Anterior cingulate cortex (tissue), 58 donors: ENCODE data around the gene PLIN5.

Experiments used
- DNase-seq, 58 donors: peaks; one replicate each; lab custom pipeline; 2025; lab: John Stamatoyannopoulos, UW

PLIN5 gene

GRCh38 chr19:4508698-4509097 lies 26.3 kb downstream of the PLIN5 start:
- DNase-seq, result no peak

- DNase-seq, result no peak
Observed at GRCh38 chr19:4507804-4508203, 27.2 kb downstream of the PLIN5 start.

DNA sequence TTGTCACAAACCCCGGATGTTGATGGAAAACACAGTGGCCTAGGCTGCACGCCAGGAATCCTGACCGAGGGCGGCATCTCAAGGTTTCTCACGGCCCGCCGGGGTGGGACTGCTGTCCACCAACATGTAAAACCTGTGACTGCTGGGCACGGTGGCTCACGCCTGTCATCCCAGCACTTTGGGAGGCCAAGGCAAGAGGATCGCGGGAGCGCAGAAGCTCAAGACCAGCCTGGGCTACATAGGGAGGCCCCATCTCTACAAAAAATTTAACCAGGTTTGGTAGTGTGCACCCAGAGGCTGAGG lies 27.9 kb downstream of the PLIN5 start:
- no peak for DNase-seq

GRCh38 chr19:4506449-4507149 lies 28.4 kb downstream of the PLIN5 start:
- DNase-seq, result no peak

DNA sequence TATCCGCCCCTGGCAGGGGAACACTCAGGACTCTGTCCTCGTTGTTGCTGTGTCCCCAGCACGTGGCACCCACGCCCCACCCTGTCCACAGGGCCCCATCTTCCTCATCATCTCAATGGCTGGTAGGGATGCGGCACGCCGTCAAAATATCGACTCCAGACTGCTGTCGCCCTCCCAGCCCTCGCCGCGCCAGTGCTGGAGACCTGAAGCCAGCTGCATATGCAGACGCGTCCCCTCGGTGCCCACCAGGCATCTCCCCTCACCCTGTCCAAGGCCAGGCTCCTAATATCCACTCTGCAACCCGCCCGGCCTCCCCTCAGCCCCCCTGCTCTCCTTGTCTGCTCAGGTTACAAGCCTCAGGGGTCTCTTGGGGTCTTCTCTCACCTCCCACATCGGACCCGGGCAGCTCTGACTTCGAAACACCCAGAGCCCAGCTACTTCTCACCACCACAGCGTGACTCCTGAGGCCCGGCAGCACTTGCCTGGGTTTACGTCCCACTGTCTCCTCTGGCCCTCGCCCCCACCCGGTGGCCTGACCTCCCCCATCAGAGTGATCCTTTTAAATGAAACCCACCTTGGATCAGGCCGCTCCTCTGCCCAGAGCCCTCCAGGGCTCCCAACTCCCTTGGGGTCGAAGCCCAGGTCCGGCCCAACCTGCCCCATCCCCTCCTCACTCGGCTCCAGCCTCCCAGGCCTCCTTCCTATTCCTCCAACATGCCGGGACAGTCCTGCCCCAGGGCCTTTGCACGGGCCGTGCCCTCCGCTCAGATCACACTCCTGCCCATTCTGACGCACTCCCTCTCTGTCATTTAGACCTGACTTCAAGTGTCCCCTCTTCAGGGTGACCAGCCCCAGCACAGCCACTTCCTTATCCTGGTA lies 29.2 kb downstream of the PLIN5 start:
- no peak for DNase-seq

- no peak for DNase-seq
Observed at GRCh38 chr19:4504891-4505569, 30.0 kb downstream of the PLIN5 start.

- DNase-seq, result peak in 34 of 58 donors; percentile 8 to 67 (median 34)
Observed at GRCh38 chr19:4504297-4504701, 30.7 kb downstream of the PLIN5 start.

DNA sequence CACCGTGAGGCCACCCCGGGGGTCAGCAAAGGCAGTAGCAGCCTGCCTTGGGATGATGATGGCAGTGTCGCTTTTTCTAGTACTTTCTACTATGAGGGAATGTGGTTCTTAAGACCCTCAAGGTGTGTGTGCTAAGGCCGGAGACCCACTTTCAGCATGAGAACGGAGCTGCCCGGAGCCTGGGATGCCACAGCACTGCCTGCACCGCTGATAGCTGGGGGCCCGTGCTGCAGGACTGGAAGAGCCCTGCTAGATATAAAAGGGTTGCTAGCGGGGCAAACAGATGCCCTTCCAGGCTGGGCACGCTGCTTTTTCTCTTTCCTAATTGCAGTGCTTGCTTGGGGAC lies 31.2 kb downstream of the PLIN5 start:
- DNase-seq, result no peak

DNA sequence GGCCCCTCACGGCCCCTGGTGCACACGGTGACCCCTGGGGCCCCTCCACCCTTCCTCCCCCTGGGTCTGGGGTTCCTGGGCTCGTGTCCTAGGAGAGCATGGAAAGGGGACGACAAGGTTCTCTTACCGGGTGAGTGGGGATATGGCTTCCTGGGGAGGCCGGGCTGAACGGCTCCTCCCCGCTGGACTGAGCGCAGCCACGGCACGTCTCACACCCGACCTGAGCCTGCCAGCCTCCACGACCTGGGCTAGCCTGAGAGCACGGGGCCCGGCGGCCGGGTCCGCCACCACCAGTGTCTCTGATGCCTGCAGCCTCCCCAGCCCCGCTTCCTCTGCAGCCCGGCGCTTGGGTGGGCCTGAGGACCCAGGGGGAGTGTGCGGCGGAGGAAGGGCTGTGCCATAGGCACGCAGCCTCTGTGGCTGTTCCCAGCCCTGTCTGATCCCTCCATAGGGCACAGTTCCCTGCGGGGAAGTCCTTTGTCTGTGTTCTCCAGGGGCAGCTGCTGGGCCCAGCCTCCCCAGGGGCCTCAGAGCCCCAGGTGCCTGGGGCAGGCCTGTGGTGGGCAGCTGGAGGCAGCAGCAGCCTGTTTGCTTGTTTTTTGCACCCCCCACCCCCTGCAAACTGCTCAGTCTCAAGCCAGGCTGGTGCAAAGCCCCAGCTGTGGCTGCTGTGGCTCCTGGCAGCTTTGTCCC lies 31.7 kb downstream of the PLIN5 start:
- no peak for DNase-seq

GRCh38 chr19:4502282-4503131 lies 32.5 kb downstream of the PLIN5 start:
- DNase-seq, result no peak

DNA sequence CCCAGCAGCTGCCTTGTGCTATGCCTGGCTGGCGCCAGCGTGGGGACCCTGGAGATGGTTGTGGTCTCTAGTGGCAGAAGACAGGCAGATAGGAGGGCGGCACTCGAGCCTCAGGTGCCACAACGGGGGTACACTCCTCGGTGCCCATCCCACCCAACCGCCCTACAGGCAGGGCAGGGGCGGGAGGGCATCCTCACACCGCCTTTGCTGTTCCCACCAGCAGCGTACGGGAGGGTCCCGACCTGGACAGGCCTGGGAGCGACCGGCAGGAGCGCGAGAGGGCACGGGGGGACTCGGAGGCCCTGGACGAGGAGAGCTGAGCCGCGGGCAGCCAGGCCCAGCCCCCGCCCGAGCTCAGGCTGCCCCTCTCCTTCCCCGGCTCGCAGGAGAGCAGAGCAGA lies 33.3 kb downstream of the PLIN5 start:
- DNase-seq, result no peak

DNA sequence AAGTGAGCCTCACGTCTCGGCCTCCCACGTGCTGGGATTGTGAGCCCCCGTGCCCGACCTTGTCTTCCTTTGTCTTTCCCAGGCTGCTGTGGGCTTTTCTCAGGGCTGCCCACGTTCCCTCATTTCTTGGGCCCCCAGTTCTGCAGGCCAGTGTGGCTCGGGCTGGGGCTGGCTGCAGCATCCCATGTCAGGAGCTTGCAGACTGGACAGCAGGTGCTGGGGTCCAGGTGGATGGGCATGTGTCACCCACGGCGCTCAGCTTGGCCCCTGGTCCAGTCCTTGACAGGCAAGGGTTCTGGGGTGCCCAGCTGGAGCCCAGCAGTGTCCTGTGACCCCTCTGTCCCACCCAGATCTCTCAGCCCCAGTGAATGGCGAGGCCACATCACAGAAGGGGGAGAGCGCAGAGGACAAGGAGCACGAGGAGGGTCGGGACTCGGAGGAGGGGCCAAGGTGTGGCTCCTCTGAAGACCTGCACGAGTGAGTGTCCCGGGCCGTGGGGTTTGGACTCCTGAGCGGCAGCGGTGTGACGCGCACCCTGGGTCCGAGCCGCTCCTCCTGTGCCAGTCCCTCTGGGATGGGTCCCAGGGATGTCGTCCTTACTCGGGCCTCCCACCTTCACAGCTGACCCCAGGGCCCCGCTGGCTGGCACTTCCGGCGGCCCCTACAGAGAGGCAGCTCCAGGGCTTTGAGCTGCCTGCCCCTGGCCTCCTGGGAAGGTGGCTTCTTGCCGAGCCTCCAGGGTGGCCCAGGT lies 34.0 kb downstream of the PLIN5 start:
- no peak for DNase-seq

- no peak for DNase-seq
Observed at GRCh38 chr19:4499855-4500254, 35.2 kb downstream of the PLIN5 start.

- no peak for DNase-seq
Observed at GRCh38 chr19:4499318-4499717, 35.7 kb downstream of the PLIN5 start.

- DNase-seq, result no peak
Observed at GRCh38 chr19:4498694-4499093, 36.3 kb downstream of the PLIN5 start.

DNA sequence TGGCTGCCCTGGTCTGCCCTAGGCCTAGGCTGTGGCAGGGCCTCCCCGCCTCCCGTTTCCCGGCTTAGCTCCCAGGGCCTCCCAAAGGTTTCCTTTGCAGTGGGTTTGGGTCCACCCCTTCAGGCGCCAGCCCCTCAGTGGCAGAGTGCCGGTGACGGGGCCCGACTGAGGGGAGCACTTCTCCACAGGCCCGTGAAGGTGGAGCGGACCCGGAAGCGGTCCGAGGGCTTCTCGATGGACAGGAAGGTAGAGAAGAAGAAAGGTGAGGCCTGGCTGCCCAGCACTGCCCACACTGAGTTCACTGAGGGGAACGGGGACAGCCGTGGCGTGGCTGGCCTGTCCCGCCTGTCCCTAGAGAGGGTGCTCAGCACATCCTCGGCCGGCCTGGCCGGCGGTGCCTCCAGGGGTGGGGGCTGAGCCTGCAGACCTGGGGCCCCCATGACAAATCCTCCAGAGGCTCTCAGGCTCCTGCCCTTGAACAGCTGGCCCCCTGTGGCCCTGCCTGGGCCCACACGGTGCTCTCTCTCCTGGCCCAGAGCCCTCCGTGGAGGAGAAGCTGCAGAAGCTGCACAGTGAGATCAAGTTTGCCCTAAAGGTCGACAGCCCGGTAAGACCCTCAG lies 37.1 kb downstream of the PLIN5 start:
- DNase-seq, result no peak

- no peak for DNase-seq
Observed at GRCh38 chr19:4496304-4496703, 38.7 kb downstream of the PLIN5 start.

GRCh38 chr19:4495471-4495870 lies 39.6 kb downstream of the PLIN5 start:
- peak in 1 of 58 donors; percentile 17 for DNase-seq

- no peak for DNase-seq
Observed at GRCh38 chr19:4494691-4495064, 40.3 kb downstream of the PLIN5 start.
